Smooth muscle cell (in vitro differentiated cells): ENCODE results near the gene YWHAE. TPM values are rescaled to one million over a fixed set of nuclear protein-coding genes. Genes with fewer than 3 reads are reported as not detected.
A peak's percentile ranks its signal among the peaks of the same experiment; 100 is the strongest.

Experiments
- DNase-seq: peaks from one replicate; lab custom pipeline; 2025; ENCODE audit not compliant: unreplicated experiment; lab: John Stamatoyannopoulos, UW
- H2AFZ ChIP-seq: fragments of 200-600 bp; sonication (generic); 2 replicates; pipeline ENCODE4 v1.6.0; 2016; ENCODE audit warnings: antibody characterized with exemption, low read depth, mild to moderate bottlenecking
- H3F3A ChIP-seq: fragments of 200-600 bp; sonication (generic); 2 replicates; pipeline ENCODE4 v1.6.0; 2017; ENCODE audit warnings: antibody characterized with exemption, low read depth
- H3K27ac ChIP-seq: fragments of 200-600 bp; sonication (generic); 2 replicates; pipeline ENCODE4 v1.5.1; 2016; ENCODE audit warnings: low read depth, mild to moderate bottlenecking
- H3K27me3 ChIP-seq: fragments of 200-600 bp; sonication (generic); 2 replicates; pipeline ENCODE4 v1.6.1; 2016; ENCODE audit warnings: low read depth, mild to moderate bottlenecking
- H3K36me3 ChIP-seq: fragments of 200-600 bp; sonication (generic); 2 replicates; pipeline ENCODE4 v1.5.1; 2016; ENCODE audit warnings: low read depth
- H3K4me1 ChIP-seq: fragments of 200-600 bp; sonication (generic); 2 replicates; pipeline ENCODE4 v1.5.1; 2016; ENCODE audit warnings: low read depth
- H3K4me2 ChIP-seq: fragments of 200-600 bp; sonication (generic); 2 replicates; pipeline ENCODE4 v1.6.0; 2016; ENCODE audit warnings: mild to moderate bottlenecking
- H3K4me3 ChIP-seq: fragments of 200-600 bp; sonication (generic); 2 replicates; pipeline ENCODE4 v1.5.1; 2016; ENCODE audit warnings: mild to moderate bottlenecking
- H3K79me2 ChIP-seq: fragments of 200-600 bp; sonication (generic); 2 replicates; pipeline ENCODE4 v1.6.0; 2016; ENCODE audit warnings: low read depth, mild to moderate bottlenecking
- H3K9ac ChIP-seq: fragments of 200-600 bp; sonication (generic); 2 replicates; pipeline ENCODE4 v1.6.0; 2016; ENCODE audit warnings: low read depth
- H3K9me3 ChIP-seq: fragments of 200-600 bp; sonication (generic); replicated peaks from 2 replicates; pipeline ENCODE4 v1.5.1; 2016; ENCODE audit warnings: low read depth
- H4K20me1 ChIP-seq: fragments of 200-600 bp; sonication (generic); 2 replicates; pipeline ENCODE4 v1.6.0; 2016; ENCODE audit warnings: low read depth
- WGBS: methylation state at CpG from one replicate; pipeline ENCODE4 v1.1.7; 2016; ENCODE audit warnings: low lambda C conversion rate; 5-methylcytosine and 5-hydroxymethylcytosine counted together
- polyA plus RNA-seq: library from polyadenylated mRNA; unstranded; fragments of >200 nt; fragmentation: Nextera tagmentation; extraction: Ambion mirVana; gene quantifications from 2 replicates; pipeline ENCODE4 v1.2.1, GENCODE V29; 2016
- total RNA-seq: library from RNA; depleted of rRNA; stranded (reverse); fragments of >200 nt; gene quantifications from 2 replicates; pipeline ENCODE4 v1.2.3, GENCODE V29; 2014
- TF ChIP-seq, protein P1 (sequence below): fragments of 200-600 bp; sonication (generic); IDR thresholded peaks from 2 replicates; pipeline ENCODE4 v1.5.1; 2017; ENCODE audit warnings: borderline replicate concordance, mild to moderate bottlenecking, antibody characterized with exemption; ENCODE audit not compliant: insufficient read depth, poor library complexity, severe bottlenecking

YWHAE gene
- total and polyA plus RNA-seq, 2 experiments from 2014 or later = 383 to 662 TPM

DNA sequence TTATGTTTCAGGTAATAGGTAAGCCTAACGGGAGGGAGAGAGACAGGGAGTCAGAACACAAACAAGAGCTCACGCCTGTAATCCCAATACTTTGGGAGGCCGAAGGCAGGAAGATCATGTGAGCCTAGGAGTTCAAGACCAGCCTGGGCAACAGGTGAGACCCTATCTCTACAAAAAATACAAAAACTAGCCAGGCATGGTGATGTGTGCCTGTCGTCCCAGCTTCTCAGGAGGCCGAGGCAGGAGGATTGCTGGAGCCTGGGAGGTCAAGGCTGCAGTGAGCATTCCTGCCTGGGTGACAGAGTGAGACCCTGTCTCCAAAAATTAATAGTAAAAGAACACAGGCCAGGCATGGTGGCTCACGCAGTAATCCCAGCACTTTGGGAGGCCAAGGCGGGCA, 27.4 kb downstream of the YWHAE start:
- Histone ChIP-seq H3K4me2 (no peak overlapping the region), H3K79me2 (peaks cover 100% of the 10 kb centered on the region), H3K27me3 (no peaks in the 10 kb centered on the region), H3K9me3 (no peaks in the 10 kb centered on the region), H3K4me3 (no peak overlapping the region), H3K27ac (no peak overlapping the region), H3F3A (peaks cover 29% of the 10 kb centered on the region), H3K9ac (no peak overlapping the region), H4K20me1 (peaks cover 100% of the 10 kb centered on the region), H2AFZ (no peak overlapping the region), H3K36me3 (no peaks in the 10 kb centered on the region), H3K4me1 (peaks cover 7% of the 10 kb centered on the region)
- DNase-seq = no peak
- WGBS = 95% methylated on average over 7 of the region's 7 CpGs
- TF ChIP-seq, protein P1, sequence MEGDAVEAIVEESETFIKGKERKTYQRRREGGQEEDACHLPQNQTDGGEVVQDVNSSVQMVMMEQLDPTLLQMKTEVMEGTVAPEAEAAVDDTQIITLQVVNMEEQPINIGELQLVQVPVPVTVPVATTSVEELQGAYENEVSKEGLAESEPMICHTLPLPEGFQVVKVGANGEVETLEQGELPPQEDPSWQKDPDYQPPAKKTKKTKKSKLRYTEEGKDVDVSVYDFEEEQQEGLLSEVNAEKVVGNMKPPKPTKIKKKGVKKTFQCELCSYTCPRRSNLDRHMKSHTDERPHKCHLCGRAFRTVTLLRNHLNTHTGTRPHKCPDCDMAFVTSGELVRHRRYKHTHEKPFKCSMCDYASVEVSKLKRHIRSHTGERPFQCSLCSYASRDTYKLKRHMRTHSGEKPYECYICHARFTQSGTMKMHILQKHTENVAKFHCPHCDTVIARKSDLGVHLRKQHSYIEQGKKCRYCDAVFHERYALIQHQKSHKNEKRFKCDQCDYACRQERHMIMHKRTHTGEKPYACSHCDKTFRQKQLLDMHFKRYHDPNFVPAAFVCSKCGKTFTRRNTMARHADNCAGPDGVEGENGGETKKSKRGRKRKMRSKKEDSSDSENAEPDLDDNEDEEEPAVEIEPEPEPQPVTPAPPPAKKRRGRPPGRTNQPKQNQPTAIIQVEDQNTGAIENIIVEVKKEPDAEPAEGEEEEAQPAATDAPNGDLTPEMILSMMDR = no peak

DNA sequence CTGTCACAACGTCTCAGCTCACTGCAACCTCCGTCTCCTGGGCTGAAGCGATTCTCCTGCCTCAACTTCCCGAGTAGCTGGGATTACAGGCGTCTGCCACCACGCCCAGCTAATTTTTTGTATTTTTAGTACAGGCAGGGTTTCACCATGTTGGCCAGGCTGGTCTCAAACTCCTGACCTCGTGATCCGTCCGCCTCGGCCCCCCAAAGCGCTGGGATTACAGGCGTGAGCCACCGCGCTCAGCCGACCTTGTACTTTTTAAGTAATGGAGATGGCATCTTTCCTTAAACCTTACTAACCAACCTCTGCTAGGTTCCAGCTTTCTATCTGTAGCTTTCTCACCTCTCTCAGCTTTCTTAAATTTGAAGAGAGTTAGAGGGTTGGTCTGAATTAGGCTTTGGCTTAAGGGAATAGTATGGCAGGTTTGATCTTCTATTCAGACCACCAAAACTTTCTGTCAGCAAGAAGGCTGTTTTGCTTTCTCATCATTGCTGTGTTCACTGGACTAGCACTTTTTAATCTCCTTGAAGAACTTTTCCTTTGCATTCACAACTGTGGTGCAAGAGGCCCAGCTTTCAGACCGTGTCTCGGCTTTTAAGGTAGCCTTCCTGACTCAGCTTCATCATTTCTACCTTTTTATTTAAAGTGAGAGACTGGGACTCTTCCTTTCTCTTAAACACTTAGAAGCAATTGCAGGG, 28.0 kb downstream of the YWHAE start:
- H3K27me3 ChIP-seq = no peaks in the 10 kb centered on the region
- H3F3A ChIP-seq = peaks cover 29% of the 10 kb centered on the region
- DNase-seq = no peak
- peaks cover 100% of the 10 kb centered on the region for H4K20me1 ChIP-seq
- H2AFZ ChIP-seq = no peak overlapping the region
- TF ChIP-seq, protein P1 = no peak
- H3K9ac ChIP-seq = no peak overlapping the region
- H3K79me2 ChIP-seq = peaks cover 100% of the 10 kb centered on the region
- no peak overlapping the region for H3K4me3 ChIP-seq
- no peak overlapping the region for H3K27ac ChIP-seq
- WGBS = 96% methylated on average over 17 of the region's 17 CpGs
- H3K9me3 ChIP-seq = no peaks in the 10 kb centered on the region
- no peaks in the 10 kb centered on the region for H3K36me3 ChIP-seq
- peaks cover 7% of the 10 kb centered on the region for H3K4me1 ChIP-seq
- no peak overlapping the region for H3K4me2 ChIP-seq

DNA sequence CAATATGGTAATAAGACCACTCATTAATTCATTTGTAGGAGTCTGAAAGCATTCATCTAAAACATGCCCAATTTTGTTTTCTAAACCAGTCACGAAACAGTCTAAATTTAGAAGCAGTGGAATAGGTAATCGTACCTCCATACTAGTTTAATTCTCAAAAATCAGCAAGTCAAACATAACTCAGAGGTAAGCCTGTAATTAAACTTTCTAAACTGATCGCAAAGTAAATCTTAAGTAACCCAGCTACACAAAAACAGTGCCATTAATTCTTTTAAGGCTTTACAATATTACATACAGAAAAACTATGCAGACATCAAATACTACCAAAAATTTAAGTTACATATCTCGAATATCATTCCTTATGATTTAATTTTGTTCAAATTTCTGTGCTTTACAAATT, 31.4 kb downstream of the YWHAE start:
- H2AFZ ChIP-seq = no peak overlapping the region
- H3K27me3 ChIP-seq = no peaks in the 10 kb centered on the region
- DNase-seq = no peak
- H3K4me2 ChIP-seq = no peak overlapping the region
- H3K4me1 ChIP-seq = peaks cover 3% of the 10 kb centered on the region
- peaks cover 100% of the 10 kb centered on the region for H3K79me2 ChIP-seq
- TF ChIP-seq, protein P1 = no peak
- H3K9ac ChIP-seq = no peak overlapping the region
- H4K20me1 ChIP-seq = peaks cover 100% of the 10 kb centered on the region
- H3F3A ChIP-seq = peaks cover 44% of the 10 kb centered on the region
- peak overlapping the region; percentile 80 for H3K27ac ChIP-seq
- no peak overlapping the region for H3K4me3 ChIP-seq
- WGBS = 95% methylated on average over 4 of the region's 4 CpGs
- no peaks in the 10 kb centered on the region for H3K9me3 ChIP-seq
- no peaks in the 10 kb centered on the region for H3K36me3 ChIP-seq

DNA sequence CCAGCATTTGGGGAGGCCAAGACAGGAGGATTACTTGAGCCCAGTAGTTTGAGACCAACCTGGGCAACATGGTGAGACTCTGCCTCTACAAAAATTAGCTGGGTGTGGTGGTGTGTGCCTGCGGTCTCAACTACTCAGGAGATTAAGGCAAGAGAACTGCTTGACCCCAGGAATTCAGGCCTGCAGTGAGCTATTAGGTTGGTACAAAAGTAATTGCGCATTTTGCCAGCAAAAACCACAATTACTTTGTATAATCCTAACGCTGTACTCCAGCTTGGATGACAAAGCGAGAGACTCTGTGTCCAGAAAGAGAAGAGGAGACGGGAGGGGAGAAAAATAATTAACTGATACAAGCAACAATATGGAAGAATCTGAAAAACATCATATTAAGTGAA, 32.7 kb downstream of the YWHAE start:
- Histone ChIP-seq H3K4me3 (no peak overlapping the region), H4K20me1 (peaks cover 100% of the 10 kb centered on the region), H3K79me2 (peaks cover 100% of the 10 kb centered on the region), H3K27me3 (no peaks in the 10 kb centered on the region), H3F3A (peaks cover 42% of the 10 kb centered on the region), H3K27ac (peak overlapping the region; percentile 80), H3K4me2 (peak overlapping the region; percentile 28), H3K4me1 (peaks cover 3% of the 10 kb centered on the region), H3K9me3 (no peaks in the 10 kb centered on the region), H3K36me3 (no peaks in the 10 kb centered on the region), H3K9ac (no peak overlapping the region), H2AFZ (no peak overlapping the region)
- 41% methylated on average over 5 of the region's 5 CpGs for WGBS
- TF ChIP-seq, protein P1 = no peak
- DNase-seq = no peak
